RWPE2 (cell line): Measurements from ENCODE around the gene ATG5.
A peak's percentile ranks its signal among the peaks of the same experiment; 100 is the strongest.

Experiments used
- ATAC-seq: fragments of 200-7000 bp; cut with Tn5 transposase; 3 replicates; pipeline ENCODE4 v1.9.1; 2021; ENCODE audit warnings: low read depth
- DNase-seq: peaks from one replicate; pipeline ENCODE4 v3.0.0-alpha.2; 2020; ENCODE audit warnings: low spot score
- H3K27ac ChIP-seq: fragments of 450-650 bp; 2 replicates; pipeline ENCODE4 v1.5.1; 2017; ENCODE audit warnings: mild to moderate bottlenecking; ENCODE audit not compliant: poor library complexity, severe bottlenecking
- H3K27me3 ChIP-seq: fragments of 250-450 bp; sonication (Bioruptor Pico); 2 replicates; pipeline ENCODE4 v1.5.1; 2021; ENCODE audit warnings: mild to moderate bottlenecking, moderate library complexity; ENCODE audit not compliant: insufficient read depth, poor library complexity, severe bottlenecking
- H3K36me3 ChIP-seq: fragments of 250-450 bp; sonication (Bioruptor Pico); 2 replicates; pipeline ENCODE4 v1.5.1; 2020; ENCODE audit warnings: low read depth, mild to moderate bottlenecking, moderate library complexity
- H3K4me1 ChIP-seq: fragments of 250-450 bp; sonication (Bioruptor Pico); 2 replicates; pipeline ENCODE4 v1.5.1; 2021; ENCODE audit warnings: mild to moderate bottlenecking, moderate library complexity; ENCODE audit not compliant: insufficient read depth, poor library complexity, severe bottlenecking
- H3K4me3 ChIP-seq: fragments of 250-450 bp; sonication (Bioruptor Pico); 2 replicates; pipeline ENCODE4 v1.5.1; 2021; ENCODE audit warnings: mild to moderate bottlenecking, moderate library complexity; ENCODE audit not compliant: severe bottlenecking
- H3K9me3 ChIP-seq: fragments of 250-450 bp; sonication (Bioruptor Pico); 2 replicates; pipeline ENCODE4 v1.5.1; 2021; ENCODE audit warnings: mild to moderate bottlenecking, moderate library complexity; ENCODE audit not compliant: severe bottlenecking
- CTCF ChIP-seq: fragments of 450-650 bp; IDR thresholded peaks from one replicate; pipeline ENCODE4 v1.5.1; 2017; ENCODE audit warnings: mild to moderate bottlenecking, moderate library complexity; ENCODE audit not compliant: poor library complexity, severe bottlenecking

Gene ATG5

GRCh38 chr6:106226676-106227075 lies 98.9 kb downstream of the ATG5 start:
- no peak overlapping the region for H3K4me3 ChIP-seq
- no peak for DNase-seq
- no peak for TF ChIP-seq CTCF

GRCh38 chr6:106225581-106225980 lies 100.0 kb downstream of the ATG5 start:
- no peak for TF ChIP-seq CTCF
- no peak overlapping the region for H3K27ac ChIP-seq
- ATAC-seq (no peak), DNase-seq (no peak)
- no peaks in the 10 kb centered on the region for H3K9me3 ChIP-seq
- no peak overlapping the region for H3K4me3 ChIP-seq
- H3K36me3 ChIP-seq: no peaks in the 10 kb centered on the region
- no peaks in the 10 kb centered on the region for H3K27me3 ChIP-seq
- H3K4me1 ChIP-seq: peaks cover 9% of the 10 kb centered on the region

More at GRCh38 chr6:106226676-106227075, 98.9 kb downstream of the ATG5 start:
- no peaks in the 10 kb centered on the region for H3K9me3 ChIP-seq
- H3K36me3 ChIP-seq: no peaks in the 10 kb centered on the region
- ATAC-seq: no peak
- no peaks in the 10 kb centered on the region for H3K27me3 ChIP-seq
- H3K4me1 ChIP-seq: peaks cover 9% of the 10 kb centered on the region
- H3K27ac ChIP-seq: no peak overlapping the region

GRCh38 chr6:106223300-106223930 lies 102.1 kb downstream of the ATG5 start:
- Histone ChIP-seq H3K4me1 (peaks cover 9% of the 10 kb centered on the region), H3K4me3 (no peak overlapping the region), H3K27ac (no peak overlapping the region), H3K27me3 (no peaks in the 10 kb centered on the region), H3K36me3 (no peaks in the 10 kb centered on the region; the same call in 1 of the 2 replicates), H3K9me3 (no peaks in the 10 kb centered on the region)
- peak; percentile 92 for TF ChIP-seq CTCF
- ATAC-seq: peak; percentile 79
- DNase-seq: no peak

GRCh38 chr6:106220485-106220884 lies 105.1 kb downstream of the ATG5 start:
- Histone ChIP-seq H3K27me3 (no peaks in the 10 kb centered on the region), H3K36me3 (no peaks in the 10 kb centered on the region; the same call in 1 of the 2 replicates), H3K4me1 (peaks cover 9% of the 10 kb centered on the region), H3K27ac (no peak overlapping the region), H3K4me3 (no peak overlapping the region), H3K9me3 (no peaks in the 10 kb centered on the region)
- DNase-seq: no peak
- TF ChIP-seq CTCF: no peak
- no peak for ATAC-seq

- no peaks in the 10 kb centered on the region; the same call in 1 of the 2 replicates for H3K36me3 ChIP-seq
- TF ChIP-seq CTCF: no peak
- no peaks in the 10 kb centered on the region for H3K27me3 ChIP-seq
- ATAC-seq (no peak), DNase-seq (no peak)
- H3K9me3 ChIP-seq: no peaks in the 10 kb centered on the region
- H3K4me3 ChIP-seq: no peak overlapping the region
- no peak overlapping the region for H3K27ac ChIP-seq
- no peaks in the 10 kb centered on the region for H3K4me1 ChIP-seq
These were observed 109.0 kb downstream of the ATG5 start for GRCh38 chr6:106216527-106216926.
